Stimulated activated CD8-positive, alpha-beta memory T cell treated with anti-CD3 and anti-CD28 coated beads, Interleukin-7, amount 100 ng/mL, for 48 hours (primary cell): ENCODE results near the gene EDC3.
"Not testable (repeated sequence)": the region's sequence is repeated elsewhere in the genome, so short reads cannot be mapped to it uniquely, and the experiment has no call there.

Source experiments
- DNase-seq, 2 donors: peaks; one replicate each; pipeline ENCODE4 v3.0.0-alpha.2; 2020; ENCODE audit warnings: low read depth in 1 of 2; ENCODE audit errors: extremely low read depth in 1 of 2

The EDC3 gene, protein sequence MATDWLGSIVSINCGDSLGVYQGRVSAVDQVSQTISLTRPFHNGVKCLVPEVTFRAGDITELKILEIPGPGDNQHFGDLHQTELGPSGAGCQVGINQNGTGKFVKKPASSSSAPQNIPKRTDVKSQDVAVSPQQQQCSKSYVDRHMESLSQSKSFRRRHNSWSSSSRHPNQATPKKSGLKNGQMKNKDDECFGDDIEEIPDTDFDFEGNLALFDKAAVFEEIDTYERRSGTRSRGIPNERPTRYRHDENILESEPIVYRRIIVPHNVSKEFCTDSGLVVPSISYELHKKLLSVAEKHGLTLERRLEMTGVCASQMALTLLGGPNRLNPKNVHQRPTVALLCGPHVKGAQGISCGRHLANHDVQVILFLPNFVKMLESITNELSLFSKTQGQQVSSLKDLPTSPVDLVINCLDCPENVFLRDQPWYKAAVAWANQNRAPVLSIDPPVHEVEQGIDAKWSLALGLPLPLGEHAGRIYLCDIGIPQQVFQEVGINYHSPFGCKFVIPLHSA

DNA sequence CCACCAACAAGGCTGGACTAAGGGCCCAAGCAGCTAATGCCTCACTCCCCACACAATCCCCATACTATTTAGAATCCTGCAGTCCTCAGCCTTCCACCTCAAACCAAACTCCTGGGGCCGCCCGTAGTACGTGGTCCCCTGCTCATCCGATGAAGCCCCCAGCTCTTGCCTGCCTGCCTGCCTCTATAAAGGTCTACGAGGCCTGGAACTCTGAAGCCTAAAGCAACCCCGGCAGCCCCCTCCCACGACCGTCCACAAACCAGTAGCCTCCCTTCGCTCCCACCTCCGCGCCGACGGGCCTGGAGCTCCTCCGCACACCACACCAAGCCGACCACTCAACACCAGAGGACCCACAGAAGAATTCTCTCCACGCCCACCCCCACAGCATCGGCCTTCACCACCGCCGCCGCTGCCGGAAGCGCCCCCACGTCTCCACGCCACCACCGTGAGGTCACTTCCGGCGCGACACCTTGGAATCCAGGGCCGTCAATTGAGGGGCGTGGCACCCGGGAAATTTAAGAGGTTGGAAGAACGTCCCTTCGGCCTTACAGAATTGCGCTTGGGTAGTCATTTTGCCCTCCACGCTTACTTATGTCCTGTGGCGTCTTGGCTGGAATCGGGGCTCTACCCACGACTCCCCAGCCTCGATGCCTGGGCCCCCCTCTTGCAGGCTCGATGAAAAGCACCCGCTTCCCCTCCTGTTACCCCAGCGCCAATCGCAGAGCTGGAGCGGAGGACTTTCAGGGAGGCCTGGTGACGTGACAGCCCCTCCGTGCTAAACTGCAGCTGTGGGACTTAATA lies at the start of gene EDC3:
TSS of gene EDC3 (minus strand) at position 428 of the 801 bp plus-strand sequence. CDS start 20,900 bp downstream, outside the sequence.
- peak; percentile 73 to 80 for DNase-seq

DNA sequence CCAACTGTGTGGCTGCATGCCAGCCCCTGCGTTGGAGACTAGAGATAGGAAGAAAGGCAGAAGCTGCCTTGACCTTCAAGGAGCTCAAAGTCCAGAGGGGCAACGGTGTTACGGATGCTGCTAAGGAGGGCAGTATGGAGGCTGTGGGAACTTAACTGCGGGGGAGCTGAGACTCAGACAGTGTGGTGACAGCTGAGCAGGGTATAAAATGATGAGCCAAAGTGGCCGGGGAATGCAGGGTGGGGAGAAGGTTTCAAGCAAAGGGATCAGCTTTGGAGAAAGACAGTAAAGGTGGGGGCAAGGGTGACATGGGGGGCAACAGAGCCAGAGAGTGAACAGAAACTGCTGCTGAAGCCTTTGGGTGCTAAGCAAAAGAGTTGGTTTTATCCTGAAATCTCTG lies 46.6 kb upstream of the EDC3 start:
- DNase-seq, result no peak

DNA sequence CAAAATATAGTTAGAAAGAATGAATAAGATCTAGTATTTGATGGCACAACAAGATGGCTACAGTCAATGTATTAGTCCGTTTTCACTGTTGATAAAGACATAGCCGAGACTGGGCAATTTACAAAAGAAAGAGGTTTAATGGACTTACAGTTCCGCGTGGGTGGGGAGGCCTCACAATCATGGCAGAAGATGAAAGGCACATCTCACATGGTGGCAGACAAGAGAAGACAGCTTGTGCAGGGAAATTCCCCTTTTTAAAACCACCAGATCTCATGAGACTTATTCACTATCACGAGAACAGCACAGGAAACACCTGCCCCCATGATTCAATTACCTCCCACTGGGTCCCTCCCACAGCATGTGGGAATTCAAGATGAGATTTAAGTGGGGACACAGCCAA lies 42.4 kb upstream of the EDC3 start:
- not testable (repeated sequence) for DNase-seq

DNA sequence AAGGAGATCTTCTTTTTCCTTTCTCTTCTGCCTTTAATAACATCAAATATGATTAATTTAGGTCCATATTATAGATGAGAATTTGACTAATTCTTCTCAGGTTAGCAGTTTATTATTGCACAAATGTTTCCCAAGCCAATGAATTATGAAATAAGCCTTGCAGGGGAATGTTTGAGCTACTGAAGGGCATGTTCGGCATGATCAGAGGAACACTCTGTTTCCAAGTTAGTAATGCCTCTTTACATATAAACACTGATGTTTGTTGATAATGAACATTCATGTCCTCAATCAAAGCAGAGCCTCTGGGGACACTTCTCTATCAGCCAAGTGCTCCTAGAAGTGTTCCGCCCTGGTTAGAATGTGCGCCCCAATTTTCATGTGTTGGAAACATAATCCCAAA lies 39.5 kb upstream of the EDC3 start:
- DNase-seq, result no peak

DNA sequence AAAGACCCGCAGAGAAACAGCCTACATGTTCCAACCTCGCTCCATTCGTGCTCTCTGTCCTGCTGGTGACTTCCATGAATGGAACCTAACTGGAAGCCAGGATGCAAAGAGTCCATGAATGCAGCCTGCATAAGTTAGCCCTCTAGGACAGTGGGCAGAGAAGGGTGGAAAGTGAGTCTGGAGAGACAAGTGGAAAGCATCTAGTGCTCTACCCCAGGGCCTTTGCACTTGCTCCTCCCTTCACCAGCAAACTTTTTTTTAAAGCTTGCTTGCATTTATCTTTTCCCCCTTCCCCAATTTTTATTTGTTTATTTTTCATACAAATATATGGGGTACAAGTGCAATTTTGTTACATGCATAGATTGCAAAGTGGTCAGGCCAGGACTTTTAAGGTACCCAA lies 37.4 kb upstream of the EDC3 start:
- DNase-seq, result no peak

DNA sequence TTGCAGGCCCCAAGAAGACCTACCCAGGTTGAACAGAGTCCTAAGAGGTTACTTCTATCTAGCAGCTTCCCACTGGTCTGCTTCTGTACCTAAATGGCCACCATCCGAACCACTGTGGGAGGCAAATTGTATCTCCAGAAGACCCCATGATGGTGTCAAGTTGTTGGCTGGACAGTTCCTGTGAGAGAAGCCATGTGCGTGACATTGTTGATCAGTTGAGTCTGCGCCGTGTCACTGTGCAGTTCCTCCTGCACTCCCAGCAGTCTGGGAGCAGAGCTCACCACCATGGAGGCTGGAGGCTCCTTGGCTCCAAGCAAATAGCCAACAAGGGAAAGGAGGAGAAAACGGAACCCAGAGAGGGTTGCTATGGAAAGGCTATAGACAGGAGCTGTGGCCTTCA lies 37.0 kb upstream of the EDC3 start:
- DNase-seq, result no peak

DNA sequence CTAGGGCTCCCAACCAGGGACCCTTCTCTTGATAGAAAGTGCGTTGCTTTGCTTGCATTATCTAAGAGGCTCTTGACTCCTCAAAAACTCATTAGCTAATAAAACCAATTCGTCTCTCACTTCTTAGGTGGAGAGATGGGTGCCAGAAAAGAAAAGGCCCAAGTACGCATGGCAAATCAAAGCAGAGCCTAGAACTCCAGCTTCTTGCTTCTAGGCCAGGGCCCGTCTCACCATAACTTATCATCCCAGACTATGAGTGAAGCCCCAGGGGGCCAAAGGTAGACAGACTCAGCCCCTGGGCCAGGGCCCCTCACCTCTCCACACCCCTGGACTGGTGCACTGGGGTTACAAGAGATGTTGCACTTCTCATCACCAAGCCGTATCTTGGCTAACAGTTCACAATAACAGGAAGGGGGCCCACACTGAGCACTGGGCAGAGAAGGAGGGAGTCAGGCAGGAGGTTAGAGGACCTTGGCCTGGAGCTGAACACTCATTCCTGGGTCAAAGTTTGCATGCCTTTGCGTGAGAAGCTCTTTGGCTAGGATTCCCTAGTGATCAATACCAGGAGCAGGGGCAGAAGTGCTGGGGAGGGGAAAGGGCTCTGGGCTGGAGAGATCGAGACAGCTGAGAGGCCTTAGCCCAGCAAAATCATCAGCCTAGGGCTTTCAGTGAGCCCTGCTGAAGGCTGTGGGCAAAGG lies 34.9 kb upstream of the EDC3 start:
- no peak for DNase-seq

DNA sequence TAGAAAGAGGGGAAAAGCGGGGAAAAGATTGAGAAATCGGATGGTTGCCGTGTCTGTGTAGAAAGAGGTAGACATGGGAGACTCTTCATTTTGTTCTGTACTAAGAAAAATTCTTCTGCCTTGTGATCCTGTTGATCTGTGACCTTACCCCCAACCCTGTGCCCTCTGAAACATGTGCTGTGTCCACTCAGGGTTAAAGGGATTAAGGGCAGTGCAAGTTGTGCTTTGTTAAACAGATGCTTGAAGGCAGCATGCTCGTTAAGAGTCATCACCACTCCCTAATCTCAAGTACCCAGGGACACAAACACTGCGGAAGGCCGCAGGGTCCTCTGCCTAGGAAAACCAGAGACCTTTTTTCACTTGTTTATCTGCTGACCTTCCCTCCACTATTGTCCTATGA lies 33.5 kb upstream of the EDC3 start:
- DNase-seq, result not testable (repeated sequence)

DNA sequence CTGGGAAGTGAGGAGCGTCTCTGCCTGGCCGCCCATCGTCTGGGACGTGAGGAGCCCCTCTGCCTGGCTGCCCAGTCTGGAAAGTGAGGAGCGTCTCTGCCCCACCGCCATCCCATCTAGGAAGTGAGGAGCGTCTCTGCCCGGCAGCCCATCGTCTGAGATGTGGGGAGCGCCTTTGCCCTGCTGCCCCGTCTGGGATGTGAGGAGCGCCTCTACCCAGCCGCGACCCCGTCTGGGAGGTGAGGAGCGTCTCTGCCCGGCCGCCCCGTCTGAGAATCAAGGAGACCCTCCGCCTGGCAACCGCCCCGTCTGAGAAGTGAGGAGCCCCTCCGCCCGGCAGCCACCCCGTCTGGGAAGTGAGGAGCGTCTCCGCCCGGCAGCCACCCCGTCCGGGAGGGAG lies 32.9 kb upstream of the EDC3 start:
- DNase-seq, result not testable (repeated sequence)

DNA sequence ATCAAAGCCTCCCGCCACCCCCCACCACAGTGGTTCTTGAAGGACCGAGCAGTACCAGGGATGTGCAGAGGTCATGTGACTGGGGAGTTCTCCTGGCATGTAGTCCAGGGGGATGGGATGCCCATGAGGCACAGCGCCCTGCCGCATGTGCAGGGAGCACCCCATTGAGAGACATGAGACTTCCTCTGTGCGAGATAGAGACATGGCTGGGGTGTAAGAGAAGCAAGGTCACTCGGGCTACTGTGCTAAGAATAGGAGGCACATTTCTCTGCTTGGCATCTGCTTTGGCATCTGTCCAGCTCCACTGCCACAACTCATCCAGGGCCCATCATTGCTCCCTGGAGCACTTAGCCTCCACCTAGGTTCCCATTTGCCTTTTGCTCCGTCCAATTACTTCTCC lies 31.9 kb upstream of the EDC3 start:
- no peak for DNase-seq

DNA sequence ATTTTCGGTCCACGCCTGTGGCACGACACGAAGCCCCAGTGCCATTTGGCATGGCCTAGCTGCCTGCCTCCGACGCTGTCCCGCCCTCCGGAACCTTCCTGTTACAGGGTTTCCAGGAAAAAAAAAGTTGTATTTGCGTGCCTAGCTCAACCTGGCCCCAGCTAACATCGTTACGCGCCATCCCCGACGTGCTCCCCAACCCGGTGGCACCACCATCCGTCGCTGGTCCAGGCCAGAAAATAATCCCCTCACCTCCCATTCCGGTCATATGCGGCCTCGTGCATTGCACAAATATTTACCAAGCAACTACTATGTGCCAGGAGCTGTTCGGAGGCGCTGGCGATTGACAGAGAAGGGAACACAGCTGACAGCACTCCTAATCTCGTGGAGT lies 30.9 kb upstream of the EDC3 start:
- DNase-seq, result no peak

DNA sequence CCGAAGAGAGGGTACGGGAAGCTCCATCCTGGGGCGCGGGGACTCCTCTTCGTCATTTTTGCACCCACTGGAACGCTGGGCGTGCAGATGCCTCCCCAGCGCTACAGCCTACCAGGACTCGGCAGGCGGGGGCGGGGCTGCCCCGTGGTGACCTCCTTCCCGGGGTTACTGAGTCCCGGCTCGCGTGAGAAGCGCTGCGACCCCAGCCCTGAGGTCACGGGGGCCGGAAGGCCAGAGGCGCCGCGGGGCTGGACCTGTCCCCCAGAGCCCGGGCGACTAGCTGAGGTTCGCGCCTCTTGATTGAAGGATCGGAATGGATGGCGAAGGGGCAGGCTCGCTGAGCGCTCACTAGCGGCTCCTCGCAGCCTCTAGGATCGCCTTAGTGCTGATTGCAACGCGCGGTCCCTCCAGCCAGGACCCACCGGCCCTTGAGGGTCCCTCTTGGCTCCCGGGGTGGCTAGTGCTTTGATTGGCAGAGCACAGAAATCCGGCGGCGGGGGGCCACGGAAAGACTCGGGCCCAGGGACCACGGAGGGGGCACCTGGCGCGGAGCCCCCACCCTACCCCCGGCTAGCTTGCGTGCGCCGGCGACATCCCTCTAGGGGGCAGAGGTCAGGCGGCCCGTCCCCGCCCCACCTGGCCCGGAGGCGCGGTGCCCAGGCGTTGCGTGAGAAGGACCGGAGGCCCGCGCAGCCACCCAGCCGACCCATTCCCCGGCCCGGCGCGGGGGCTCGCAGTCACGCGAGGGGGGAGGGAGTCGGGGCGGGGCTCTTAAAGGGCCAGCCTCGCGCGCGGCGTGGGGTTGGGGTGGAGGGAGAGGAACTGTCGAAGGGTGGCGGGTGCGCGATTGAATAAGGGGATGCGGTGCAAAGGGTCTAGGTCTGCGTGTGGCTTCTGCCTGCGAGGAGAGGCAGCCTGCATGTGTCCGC lies 30.3 kb upstream of the EDC3 start:
- peak in 1 of 2 donors; percentile 39 for DNase-seq

DNA sequence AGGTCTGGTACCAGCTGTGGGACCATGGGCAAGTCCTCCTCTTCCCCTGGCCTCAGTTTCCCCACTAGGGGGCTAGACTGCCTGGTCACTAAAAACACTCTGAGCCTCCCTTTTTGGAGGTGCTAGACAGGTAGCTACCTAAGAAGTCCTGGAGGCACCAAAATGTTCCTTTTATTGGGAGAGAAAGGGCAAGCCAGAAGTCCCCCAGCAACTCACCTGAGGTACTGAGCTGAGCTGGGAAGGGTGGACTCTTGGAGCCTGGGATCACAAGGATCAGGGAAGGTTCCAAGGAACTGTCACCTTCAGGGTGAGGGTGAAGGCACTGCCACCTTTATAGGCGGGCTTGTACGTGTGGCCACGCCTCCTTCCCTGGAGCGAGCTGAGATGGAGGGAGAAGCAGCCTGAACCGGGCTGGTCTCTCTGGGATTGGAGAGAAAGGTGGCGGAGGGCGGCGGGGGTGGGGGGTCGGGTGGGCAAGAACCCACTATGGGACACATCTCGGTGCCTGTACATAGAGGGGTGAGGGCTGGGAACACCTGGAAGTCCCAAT lies 29.5 kb upstream of the EDC3 start, which contains the start of gene CYP1A1:
TSS of gene CYP1A1 (minus strand) at position 304 of the 550 bp plus-strand sequence. CDS start 2,431 bp downstream, outside the sequence.
- no peak for DNase-seq

DNA sequence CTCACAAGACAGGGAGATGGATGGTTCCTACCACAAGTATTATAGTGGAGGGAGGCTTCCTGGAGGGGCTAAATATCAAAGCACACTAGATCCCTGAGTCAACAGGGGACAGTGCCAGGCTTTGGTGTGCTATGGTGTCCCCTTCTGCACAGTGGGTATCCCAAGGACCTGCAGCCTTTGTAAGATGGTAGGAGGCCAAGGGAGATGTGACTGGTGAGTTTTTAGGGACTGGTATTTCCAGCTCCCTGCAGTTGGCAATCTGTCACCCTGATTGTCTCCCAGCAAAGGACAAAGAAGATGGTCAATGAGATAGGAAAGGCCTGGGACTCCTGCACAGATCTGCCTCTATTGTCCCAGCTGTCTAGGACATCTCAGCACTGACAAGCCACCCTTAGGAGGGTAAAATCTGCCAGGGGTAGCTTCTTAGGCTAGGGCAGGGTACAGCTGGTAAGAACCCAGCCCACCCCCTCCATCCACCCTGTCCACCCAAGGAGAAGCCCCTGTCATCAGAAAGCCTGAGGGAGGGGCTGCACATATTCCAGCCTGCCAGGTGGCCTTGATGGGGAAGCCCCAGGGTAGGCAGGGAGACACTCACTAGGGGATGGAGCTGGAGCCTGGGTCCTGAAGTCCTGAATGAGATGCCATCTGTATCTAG lies 28.9 kb upstream of the EDC3 start:
- DNase-seq, result no peak

DNA sequence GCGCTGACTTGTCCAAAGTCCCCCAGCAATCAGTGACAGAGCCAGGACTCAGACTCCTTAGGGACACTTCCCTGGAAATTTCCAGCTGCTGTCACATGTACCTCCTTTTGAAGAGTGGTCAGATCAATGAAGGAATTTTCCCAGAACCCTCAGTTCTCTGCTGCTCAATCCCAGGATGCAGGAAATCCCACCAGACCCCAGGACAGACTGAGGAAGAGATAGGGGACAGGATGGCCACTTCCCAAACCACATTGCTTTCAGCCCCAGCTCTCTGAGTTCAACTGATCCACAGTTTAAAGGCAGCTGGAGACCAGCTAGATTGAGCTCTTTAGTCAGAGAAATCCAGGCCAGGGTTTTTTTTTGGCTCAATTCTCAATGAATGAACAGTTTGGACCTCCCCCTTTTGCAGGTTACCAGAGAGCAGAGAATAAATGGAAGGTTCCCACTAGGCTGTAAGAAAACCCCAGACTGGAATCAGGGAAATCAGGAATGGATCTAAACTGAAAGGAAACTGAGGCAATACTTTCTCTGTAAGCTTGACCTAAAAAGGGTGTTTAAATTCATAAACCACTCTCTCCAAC lies 28.0 kb upstream of the EDC3 start:
- DNase-seq, result no peak

DNA sequence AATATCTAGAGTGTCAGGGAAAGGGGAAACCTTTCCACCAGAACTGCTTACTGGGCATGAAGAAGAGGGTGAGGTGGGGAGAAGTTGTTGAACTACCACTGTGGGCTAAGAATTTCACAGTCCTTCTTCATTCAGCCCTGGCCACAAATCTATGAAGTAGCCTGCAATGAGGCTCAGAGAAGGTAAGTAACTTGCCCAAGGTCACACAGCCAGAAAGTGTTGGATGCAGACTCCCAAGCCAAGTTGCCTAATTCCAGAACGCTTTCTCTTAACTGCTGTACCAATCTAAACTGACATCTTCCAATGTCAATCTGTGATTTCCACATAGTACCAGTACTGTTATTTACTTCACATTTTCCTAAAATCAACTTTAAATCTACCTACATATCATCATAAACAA lies 27.4 kb upstream of the EDC3 start:
- no peak for DNase-seq

DNA sequence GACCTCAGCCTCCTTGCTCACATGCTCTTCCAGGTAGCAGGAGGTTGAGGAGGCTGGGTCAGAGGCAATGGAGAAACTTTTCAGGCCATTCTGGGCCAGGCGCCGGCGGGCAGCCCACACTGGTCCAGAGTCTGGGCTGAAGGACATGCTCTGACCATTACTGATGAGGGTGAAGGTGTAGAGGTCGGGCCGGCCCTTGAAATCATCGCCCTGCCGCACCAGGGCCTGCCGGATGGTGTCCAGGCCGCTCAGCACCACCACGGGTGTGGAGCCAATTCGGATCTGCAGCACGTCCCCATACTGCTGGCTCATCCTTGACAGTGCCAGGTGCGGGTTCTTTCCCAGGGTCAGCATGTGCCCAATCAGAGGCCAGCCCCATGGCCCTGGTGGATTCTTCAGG lies 26.8 kb upstream of the EDC3 start:
- DNase-seq, result no peak

DNA sequence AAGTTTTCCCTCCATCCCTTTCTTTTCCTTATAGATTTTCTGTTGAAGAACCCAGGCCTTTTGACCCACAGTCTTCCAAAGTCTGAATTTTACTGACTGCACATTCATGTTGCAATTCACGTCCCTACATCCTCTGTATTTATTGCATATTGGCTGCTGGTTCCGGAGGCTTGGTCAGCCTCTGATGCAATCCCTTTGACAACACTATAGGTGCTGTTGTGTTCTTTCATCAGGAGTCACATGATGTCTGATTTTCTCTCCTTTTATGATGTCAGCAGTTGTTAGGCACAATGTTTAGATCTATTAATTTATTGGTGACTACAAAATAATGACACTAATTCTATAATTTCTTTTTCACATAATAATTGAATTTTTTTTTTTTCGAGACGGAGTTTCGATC lies 20.8 kb upstream of the EDC3 start:
- no peak for DNase-seq

DNA sequence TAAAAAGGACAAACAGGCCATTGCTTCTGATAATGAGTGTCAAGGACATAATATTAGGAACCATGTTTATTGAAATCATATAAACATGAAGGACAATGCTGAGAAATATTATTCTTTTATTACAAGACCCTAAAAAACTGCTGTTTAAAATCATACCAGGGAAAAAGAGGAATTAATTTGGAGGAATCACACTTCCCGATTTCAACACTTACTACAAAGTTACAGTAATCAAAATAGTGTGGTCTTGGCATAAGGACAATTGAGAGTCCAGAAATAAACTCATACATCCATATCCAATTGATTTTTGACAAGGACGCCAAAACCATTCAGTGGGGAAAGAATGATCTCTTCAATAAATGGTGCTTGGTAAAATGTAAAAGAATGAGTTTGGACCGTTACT lies 16.5 kb upstream of the EDC3 start:
- no peak for DNase-seq
